ENCODE data around the gene ALDH2. TPM values are rescaled to one million over a fixed set of nuclear protein-coding genes. Genes with fewer than 3 reads are reported as not detected.
"Not testable (repeated sequence)": the region's sequence is repeated elsewhere in the genome, so short reads cannot be mapped to it uniquely, and the experiment has no call there.

Gene ALDH2
- polyA plus RNA-seq, 1 donor (not counting 4 experiments of a cell fraction or from before 2014, with no cell fraction given), result 33.8 TPM

GRCh38 chr12:111822886-111823285 is 56.2 kb downstream of the ALDH2 start:
- Histone ChIP-seq H3K9ac (ENCODE audit: control insufficient read depth, extremely low read depth, insufficient read depth, low read length) (no peak overlapping the region), H3K4me2 (ENCODE audit: control insufficient read depth, extremely low read depth, insufficient read depth, low read depth, low read length) (no peak overlapping the region), H3K27me3 (ENCODE audit: control insufficient read depth, extremely low read depth, insufficient read depth, low read length) (no peaks in the 10 kb centered on the region), H3K36me3 (ENCODE audit: control insufficient read depth in 2 of 2, extremely low read depth in 1 of 2, insufficient read depth in 2 of 2, low read length in 2 of 2) (no peaks in the 10 kb centered on the region), H4K20me1 (ENCODE audit: control insufficient read depth, extremely low read depth, insufficient read depth, low read length) (no peaks in the 10 kb centered on the region), H3K27ac (ENCODE audit: control insufficient read depth, insufficient read depth, low read length) (no peak overlapping the region), H3K79me2 (ENCODE audit: control insufficient read depth, insufficient read depth, low read length) (no peaks in the 10 kb centered on the region), H3K9me1 (ENCODE audit: control insufficient read depth, extremely low read depth, insufficient read depth, low read length) (no peaks in the 10 kb centered on the region), H2AFZ (ENCODE audit: control insufficient read depth, low read length) (no peak overlapping the region), H3K4me1 (ENCODE audit: control insufficient read depth, extremely low read depth, insufficient read depth, low read length) (peaks cover 9% of the 10 kb centered on the region), H3K4me3 (ENCODE audit: control insufficient read depth in 2 of 3, extremely low read depth in 1 of 3, insufficient read depth in 2 of 3, low read depth in 1 of 3, low read length in 3 of 3) (no peak overlapping the region), H3K9me3 (ENCODE audit: control insufficient read depth, low read depth, low read length) (no peaks in the 10 kb centered on the region)
- TF ChIP-seq EZH2 (IDR thresholded peaks at IDR 0.05; ENCODE audit: low read length) (no peak), CTCF (optimal IDR thresholded peaks at IDR 0.05 in 1 of 3, IDR thresholded peaks at IDR 0.05 in 1 of 3, conservative IDR thresholded peaks at IDR 0.05 in 1 of 3; ENCODE audit: extremely low read depth in 1 of 3, insufficient read depth in 2 of 3, low read length in 3 of 3) (no peak)
- dilution Hi-C loops (cut with MboI; ENCODE audit: extremely low pct_ligation_motif_present, low sequenced_read_pairs), result no loop called here
- no peak for FAIRE-seq
- DNase-seq (ENCODE audit: low read depth, low spot score), result no peak

DNA sequence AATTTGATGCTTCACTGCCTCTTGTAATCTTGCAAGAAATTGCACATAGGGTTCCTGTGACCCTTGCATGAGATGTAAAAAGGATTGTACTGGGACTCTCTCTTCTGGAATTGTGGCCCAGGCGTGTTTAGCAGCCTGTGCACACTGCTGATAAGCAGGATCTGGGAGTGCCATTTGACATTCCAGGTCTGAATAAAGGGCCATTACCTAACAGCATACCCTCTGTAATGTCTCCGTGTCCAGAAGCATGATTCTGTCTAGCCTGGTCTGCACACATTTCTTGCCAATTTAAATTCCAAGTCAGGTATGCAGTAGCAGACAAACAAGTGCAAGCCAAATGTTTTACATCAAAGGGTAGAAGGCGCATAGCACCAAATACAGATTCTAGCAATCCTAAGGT is 57.2 kb downstream of the ALDH2 start:
- no peak overlapping the region for H2AFZ ChIP-seq (ENCODE audit: control insufficient read depth, low read length)
- no peaks in the 10 kb centered on the region for H4K20me1 ChIP-seq (ENCODE audit: control insufficient read depth, extremely low read depth, insufficient read depth, low read length)
- no peaks in the 10 kb centered on the region for H3K27me3 ChIP-seq (ENCODE audit: control insufficient read depth, extremely low read depth, insufficient read depth, low read length)
- dilution Hi-C loops (cut with MboI; ENCODE audit: extremely low pct_ligation_motif_present, low sequenced_read_pairs), result no loop called here
- no peak for DNase-seq (ENCODE audit: low read depth, low spot score)
- H3K9me1 ChIP-seq (ENCODE audit: control insufficient read depth, extremely low read depth, insufficient read depth, low read length), result no peaks in the 10 kb centered on the region
- FAIRE-seq, result no peak
- no peak overlapping the region for H3K9ac ChIP-seq (ENCODE audit: control insufficient read depth, extremely low read depth, insufficient read depth, low read length)
- TF ChIP-seq CTCF (optimal IDR thresholded peaks at IDR 0.05 in 1 of 3, IDR thresholded peaks at IDR 0.05 in 1 of 3, conservative IDR thresholded peaks at IDR 0.05 in 1 of 3; ENCODE audit: extremely low read depth in 1 of 3, insufficient read depth in 2 of 3, low read length in 3 of 3), result no peak
- peaks cover 9% of the 10 kb centered on the region for H3K4me1 ChIP-seq (ENCODE audit: control insufficient read depth, extremely low read depth, insufficient read depth, low read length)
- no peaks in the 10 kb centered on the region for H3K79me2 ChIP-seq (ENCODE audit: control insufficient read depth, insufficient read depth, low read length)
- H3K36me3 ChIP-seq (ENCODE audit: control insufficient read depth in 2 of 2, extremely low read depth in 1 of 2, insufficient read depth in 2 of 2, low read length in 2 of 2), result no peaks in the 10 kb centered on the region
- H3K27ac ChIP-seq (ENCODE audit: control insufficient read depth, insufficient read depth, low read length), result no peak overlapping the region
- no peaks in the 10 kb centered on the region for H3K9me3 ChIP-seq (ENCODE audit: control insufficient read depth, low read depth, low read length)
- H3K4me2 ChIP-seq (ENCODE audit: control insufficient read depth, extremely low read depth, insufficient read depth, low read depth, low read length), result no peak overlapping the region
- H3K4me3 ChIP-seq (ENCODE audit: control insufficient read depth in 2 of 3, extremely low read depth in 1 of 3, insufficient read depth in 2 of 3, low read depth in 1 of 3, low read length in 3 of 3), result no peak overlapping the region

DNA sequence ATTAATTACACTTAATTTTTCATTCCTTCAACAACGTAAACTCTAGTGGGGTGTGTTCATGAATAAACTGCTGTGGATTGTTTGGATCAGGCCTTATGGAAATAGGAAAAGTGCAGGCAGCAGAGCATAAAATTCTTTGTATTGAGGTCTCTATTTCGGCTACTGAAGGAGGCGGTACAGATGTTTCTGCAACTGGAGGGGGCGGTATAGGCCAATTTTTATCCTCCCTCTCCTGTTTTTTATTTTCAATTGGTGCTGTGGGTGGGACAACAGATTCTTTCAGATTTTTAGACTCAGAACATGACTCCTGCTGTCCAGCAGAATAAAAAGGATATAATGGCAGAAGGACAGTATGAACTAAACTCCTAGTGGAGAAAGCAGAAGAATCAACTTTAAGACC is 57.6 kb downstream of the ALDH2 start:
- dilution Hi-C loops (cut with MboI; ENCODE audit: extremely low pct_ligation_motif_present, low sequenced_read_pairs); H3K36me3 ChIP-seq (ENCODE audit: control insufficient read depth in 2 of 2, extremely low read depth in 1 of 2, insufficient read depth in 2 of 2, low read length in 2 of 2); H3K4me3 ChIP-seq (ENCODE audit: control insufficient read depth in 2 of 3, extremely low read depth in 1 of 3, insufficient read depth in 2 of 3, low read depth in 1 of 3, low read length in 3 of 3); H3K9me1 ChIP-seq (ENCODE audit: control insufficient read depth, extremely low read depth, insufficient read depth, low read length); DNase-seq (ENCODE audit: low read depth, low spot score); H3K27me3 ChIP-seq (ENCODE audit: control insufficient read depth, extremely low read depth, insufficient read depth, low read length); H4K20me1 ChIP-seq (ENCODE audit: control insufficient read depth, extremely low read depth, insufficient read depth, low read length); H3K9me3 ChIP-seq (ENCODE audit: control insufficient read depth, low read depth, low read length); FAIRE-seq; H3K4me1 ChIP-seq (ENCODE audit: control insufficient read depth, extremely low read depth, insufficient read depth, low read length); H3K9ac ChIP-seq (ENCODE audit: control insufficient read depth, extremely low read depth, insufficient read depth, low read length); H3K79me2 ChIP-seq (ENCODE audit: control insufficient read depth, insufficient read depth, low read length); H3K4me2 ChIP-seq (ENCODE audit: control insufficient read depth, extremely low read depth, insufficient read depth, low read depth, low read length); H3K27ac ChIP-seq (ENCODE audit: control insufficient read depth, insufficient read depth, low read length); H2AFZ ChIP-seq (ENCODE audit: control insufficient read depth, low read length): not testable (repeated sequence)

Data from keratinocyte (primary cell).